ENCODE data around the gene CCDC9B.
A peak's percentile ranks its signal among the peaks of the same experiment; 100 is the strongest.

The CCDC9B gene

DNA sequence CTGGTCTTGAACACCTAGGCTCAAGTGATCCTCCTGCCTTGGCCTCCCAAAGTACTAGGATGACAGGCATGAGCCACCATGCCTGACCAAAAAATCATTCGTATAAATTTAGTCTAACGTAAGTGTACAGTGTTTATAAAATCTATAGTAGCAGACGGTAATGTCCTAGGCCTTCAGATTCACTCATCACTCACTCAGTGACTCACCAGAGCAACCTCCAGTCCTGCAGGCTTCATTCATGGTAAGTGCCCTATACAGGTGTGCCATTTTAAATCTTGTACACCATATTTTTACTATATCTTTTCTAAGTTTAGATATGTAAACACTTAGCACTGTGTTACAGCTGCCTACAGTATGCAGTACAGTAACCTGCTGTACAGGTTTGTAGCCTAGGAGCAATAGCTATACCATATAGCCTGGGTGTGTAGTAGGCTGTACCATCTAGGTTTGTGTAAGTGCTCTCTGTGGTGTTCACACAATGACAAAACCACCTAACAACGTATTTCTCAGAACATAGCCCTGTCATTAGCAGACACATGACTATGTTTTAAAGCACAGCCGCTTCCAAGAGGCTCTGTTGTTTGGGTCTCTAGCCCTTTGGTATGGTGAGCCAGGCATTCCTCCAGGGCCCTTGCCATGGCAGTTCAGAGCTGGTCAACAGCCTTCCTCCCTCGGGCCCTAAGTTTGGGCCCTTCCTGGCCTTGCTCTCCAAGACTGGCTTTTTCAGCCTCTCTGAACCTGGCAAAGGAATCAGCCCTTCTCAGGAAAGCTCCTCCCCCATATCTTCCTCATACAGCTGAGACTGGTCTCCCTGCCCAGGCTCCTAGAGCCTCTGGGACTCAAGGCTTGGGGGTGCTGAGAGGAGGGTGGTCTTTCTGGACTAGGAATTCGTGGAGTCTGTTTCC is 1.9 kb upstream of the CCDC9B start:
- no peaks in the 10 kb centered on the region for H3K36me3 Mint-ChIP-seq
- ATAC-seq (no peak), DNase-seq (ENCODE audit: low spot score in 2 of 2) (no peak)
- H3K9me3 Mint-ChIP-seq = no peaks in the 10 kb centered on the region
- H3K4me1 Mint-ChIP-seq = peaks cover 15% of the 10 kb centered on the region
- no peak overlapping the region for H3K4me3 Mint-ChIP-seq
- no peak overlapping the region for H3K27ac Mint-ChIP-seq

DNA sequence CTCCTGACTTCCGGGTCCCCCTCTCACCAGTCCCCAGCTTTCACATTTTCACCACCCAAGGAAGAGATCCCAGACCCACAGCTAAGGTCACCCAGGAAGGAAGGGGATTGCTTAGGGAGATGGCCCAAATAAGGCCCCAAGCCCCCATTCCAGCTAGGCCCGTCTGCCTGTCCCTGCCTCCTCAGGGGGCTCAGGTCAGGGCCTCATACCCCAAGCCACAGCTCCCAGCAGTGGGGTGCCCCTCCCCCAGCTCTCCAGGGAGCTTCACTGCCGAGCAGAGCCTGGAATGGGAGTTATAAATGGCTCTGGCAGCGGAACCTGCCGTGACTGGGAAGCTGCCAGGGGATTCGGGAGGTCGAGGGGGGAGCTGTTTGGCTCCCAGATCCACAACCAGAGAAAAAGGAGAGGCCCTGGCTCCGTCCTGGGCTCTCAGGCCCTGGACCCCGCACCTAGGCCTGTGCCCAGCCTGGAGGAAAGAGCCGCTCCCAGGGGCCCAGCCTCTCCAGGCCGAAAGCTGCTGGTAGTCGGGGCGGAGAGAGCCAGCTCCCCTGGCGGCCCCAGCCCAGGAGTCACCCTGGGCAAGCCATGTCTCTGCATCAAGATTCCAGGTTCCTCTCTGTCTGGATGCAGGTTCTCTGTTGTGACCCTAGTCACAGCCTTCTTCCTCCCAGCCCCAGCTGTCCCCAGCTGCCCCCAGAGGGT is 550 bp downstream of the CCDC9B start:
- Mint-ChIP-seq H3K36me3 (no peaks in the 10 kb centered on the region), H3K27ac (no peak overlapping the region), H3K4me1 (peaks cover 15% of the 10 kb centered on the region), H3K4me3 (no peak overlapping the region), H3K9me3 (no peaks in the 10 kb centered on the region)
- ATAC-seq (no peak), DNase-seq (ENCODE audit: low spot score in 2 of 2) (no peak)

DNA sequence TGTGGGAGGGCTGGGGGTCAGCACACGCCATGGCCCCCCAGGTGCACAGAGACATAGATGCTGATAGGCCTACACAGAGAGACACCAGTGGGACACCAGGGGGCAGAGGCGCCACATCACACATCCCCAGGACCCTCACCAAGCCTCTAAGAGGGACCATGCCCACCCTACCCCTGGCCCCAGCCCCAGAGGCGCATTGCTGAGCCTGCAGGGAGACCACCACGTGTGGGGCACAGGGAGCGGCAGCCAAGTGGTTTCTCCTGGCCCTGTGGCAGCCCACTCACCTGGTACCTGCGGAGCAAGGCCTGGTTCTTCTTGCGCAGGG is 1.2 kb downstream of the CCDC9B start:
- no peaks in the 10 kb centered on the region for H3K9me3 Mint-ChIP-seq
- H3K4me1 Mint-ChIP-seq = peaks cover 15% of the 10 kb centered on the region
- H3K4me3 Mint-ChIP-seq = no peak overlapping the region
- H3K36me3 Mint-ChIP-seq = no peaks in the 10 kb centered on the region
- DNase-seq (ENCODE audit: low spot score in 2 of 2) (no peak), ATAC-seq (no peak)
- H3K27ac Mint-ChIP-seq = no peak overlapping the region

DNA sequence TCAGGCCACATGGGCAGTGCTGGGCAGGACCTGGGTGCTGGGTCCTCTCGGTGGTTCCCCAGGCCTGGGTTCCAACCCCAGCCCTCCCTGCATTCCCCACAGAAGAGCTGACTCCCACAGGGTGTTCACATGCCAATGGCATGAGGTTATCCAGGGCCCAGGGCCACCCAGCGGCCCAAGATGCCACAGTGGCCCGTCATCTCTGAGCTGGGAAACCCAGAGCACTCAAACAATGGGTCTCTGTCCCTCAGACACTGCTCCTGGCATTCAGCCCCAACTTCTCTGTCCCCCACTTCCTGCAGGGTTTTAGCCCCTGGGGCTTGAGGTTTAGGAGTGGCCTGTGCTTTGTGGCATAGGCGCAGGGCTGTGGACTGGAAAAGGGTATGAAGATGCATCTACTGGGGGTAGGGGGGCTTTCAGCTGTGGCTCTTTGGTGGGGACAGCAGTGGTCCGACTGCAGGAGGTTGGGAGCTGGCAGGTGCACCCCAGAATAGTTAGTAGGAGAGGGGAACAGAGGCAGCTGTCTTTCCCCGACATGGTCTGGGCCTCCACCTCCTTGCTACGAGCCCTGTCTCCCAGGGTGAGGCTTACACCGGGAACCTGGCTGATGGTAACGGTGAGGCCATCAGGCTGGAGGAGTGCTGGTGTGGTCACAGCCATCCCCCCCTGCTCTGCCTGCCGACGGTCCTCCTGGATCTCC is 1.7 kb downstream of the CCDC9B start:
- no peak overlapping the region for H3K4me3 Mint-ChIP-seq
- H3K36me3 Mint-ChIP-seq = no peaks in the 10 kb centered on the region
- DNase-seq (ENCODE audit: low spot score in 2 of 2) (no peak), ATAC-seq (no peak)
- peaks cover 18% of the 10 kb centered on the region for H3K4me1 Mint-ChIP-seq
- no peaks in the 10 kb centered on the region for H3K9me3 Mint-ChIP-seq
- H3K27ac Mint-ChIP-seq = no peak overlapping the region

DNA sequence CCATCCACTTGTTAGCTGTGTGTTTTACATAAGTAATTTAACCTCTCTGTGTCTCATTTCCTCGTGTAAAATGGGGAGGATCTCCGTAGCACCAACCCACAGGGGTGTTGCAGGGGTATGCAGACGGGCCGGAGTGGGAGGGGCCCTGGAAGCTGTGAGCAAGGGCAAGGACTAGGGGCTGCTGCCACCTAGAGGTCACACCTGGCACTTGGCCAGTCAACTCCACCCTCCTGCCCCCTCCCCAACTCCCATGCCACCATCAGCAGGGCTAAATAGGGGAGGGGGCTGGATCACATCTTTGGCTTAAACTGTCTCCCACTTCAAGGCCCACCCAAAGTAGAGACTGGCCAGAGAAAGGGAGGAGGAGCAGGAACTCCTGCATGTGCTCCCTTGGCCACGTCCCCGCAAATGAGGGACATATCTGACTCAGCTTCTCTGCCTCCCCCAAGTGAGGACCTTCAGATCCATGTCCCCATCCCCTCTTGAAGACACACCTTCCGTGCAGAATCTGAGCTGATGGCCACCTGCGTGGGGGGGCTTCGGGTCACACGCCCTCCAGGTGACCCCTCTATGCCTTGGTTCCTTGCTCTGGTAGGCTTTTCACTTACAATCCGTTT is 2.6 kb downstream of the CCDC9B start:
- no peak overlapping the region for H3K27ac Mint-ChIP-seq
- no peaks in the 10 kb centered on the region for H3K9me3 Mint-ChIP-seq
- H3K4me3 Mint-ChIP-seq = no peak overlapping the region
- H3K4me1 Mint-ChIP-seq = peaks cover 20% of the 10 kb centered on the region
- H3K36me3 Mint-ChIP-seq = no peaks in the 10 kb centered on the region
- DNase-seq (ENCODE audit: low spot score in 2 of 2) = peak; percentile 55 to 87
- peak; percentile 83 for ATAC-seq

DNA sequence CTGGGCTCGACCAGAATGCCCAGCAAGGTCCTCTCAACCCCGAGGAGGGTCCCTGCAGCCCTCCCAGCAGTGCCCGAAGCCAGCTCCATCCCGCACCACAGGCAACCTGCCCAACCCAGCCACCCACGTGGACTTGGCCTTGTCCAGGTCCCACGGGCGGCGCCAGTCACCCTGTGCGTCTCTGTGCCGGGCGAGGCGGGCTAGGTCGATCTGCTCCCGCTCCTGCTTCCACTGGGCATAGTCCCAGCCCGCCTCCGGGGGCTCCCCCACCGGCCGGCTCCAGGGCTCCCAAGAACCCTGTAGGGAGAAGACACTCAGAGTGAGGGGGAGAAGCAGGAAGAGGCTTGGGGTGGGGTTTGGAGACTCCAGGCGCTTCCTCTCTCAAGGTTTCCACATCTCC is 3.1 kb downstream of the CCDC9B start:
- H3K4me3 Mint-ChIP-seq = no peak overlapping the region
- no peak overlapping the region for H3K27ac Mint-ChIP-seq
- H3K9me3 Mint-ChIP-seq = no peaks in the 10 kb centered on the region

DNA sequence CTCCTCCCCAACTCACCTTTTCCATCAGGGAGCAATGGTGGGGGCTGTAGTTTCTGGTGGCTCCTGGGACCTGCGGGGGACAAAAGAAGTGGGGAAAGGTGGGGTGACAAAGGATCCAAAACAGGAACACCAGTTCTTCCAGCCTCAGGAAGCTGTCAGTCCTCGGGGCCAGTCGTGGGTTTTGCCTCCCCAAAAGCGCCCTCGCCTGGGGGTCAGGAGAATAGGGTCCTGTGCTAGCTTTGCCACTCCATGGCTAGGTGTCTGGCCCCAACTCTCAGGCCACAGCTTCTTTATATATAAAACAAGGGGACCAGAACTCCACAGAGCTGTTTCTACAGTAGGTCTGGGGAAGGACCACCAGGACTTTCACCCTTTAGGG is 4.0 kb downstream of the CCDC9B start:
- no peaks in the 10 kb centered on the region for H3K36me3 Mint-ChIP-seq
- peaks cover 20% of the 10 kb centered on the region for H3K4me1 Mint-ChIP-seq
- no peak overlapping the region for H3K4me3 Mint-ChIP-seq
- H3K9me3 Mint-ChIP-seq = no peaks in the 10 kb centered on the region
- no peak for DNase-seq (ENCODE audit: low spot score in 2 of 2)
- H3K27ac Mint-ChIP-seq = no peak overlapping the region
- no peak for ATAC-seq

More for the DNA sequence above, 3.1 kb downstream of the CCDC9B start:
- ATAC-seq (no peak), DNase-seq (ENCODE audit: low spot score in 2 of 2) (no peak)
- Mint-ChIP-seq H3K4me1 (peaks cover 20% of the 10 kb centered on the region), H3K36me3 (no peaks in the 10 kb centered on the region)

DNA sequence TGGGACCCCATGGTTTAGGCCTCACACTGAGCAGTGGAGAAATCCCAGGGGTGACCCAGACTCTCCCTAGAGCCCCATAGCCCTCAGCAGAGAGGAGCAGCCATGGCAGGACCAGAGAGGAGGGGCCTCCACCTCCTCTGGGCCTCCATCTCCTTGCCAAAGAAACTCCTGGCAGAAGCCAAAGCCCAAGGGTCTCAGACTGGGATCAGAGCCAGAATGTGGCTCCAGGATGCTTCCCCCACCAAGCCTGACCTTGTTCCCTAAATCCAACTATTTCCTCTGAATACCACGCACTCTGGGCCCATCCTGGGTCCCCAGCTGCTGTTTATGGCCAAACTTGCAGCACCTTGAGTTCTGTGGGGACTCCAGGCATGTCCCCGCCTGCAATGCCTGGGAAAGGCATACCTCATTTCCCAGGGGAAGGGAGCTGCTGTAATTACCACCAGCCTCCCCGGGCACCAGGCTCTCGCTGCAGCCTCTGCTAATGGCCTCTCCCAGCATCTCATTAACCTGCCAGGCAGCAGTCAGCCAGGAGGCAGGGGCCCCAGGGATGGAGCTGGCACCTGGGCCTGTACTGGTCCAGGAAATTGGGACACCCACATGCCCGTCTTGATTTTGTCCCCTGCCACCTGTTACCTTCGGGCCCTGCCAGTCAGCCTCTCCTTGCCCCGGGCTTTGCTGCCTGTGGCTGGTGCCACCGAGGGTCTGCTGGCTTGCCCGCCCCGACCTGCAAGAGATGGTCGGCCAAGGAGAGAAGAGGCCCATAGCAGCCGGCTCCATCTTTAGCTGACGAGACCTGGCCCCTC is 4.6 kb downstream of the CCDC9B start:
- Mint-ChIP-seq H3K4me3 (no peak overlapping the region), H3K27ac (no peak overlapping the region), H3K36me3 (no peaks in the 10 kb centered on the region), H3K4me1 (peaks cover 20% of the 10 kb centered on the region), H3K9me3 (no peaks in the 10 kb centered on the region)
- ATAC-seq (no peak), DNase-seq (ENCODE audit: low spot score in 2 of 2) (no peak)

DNA sequence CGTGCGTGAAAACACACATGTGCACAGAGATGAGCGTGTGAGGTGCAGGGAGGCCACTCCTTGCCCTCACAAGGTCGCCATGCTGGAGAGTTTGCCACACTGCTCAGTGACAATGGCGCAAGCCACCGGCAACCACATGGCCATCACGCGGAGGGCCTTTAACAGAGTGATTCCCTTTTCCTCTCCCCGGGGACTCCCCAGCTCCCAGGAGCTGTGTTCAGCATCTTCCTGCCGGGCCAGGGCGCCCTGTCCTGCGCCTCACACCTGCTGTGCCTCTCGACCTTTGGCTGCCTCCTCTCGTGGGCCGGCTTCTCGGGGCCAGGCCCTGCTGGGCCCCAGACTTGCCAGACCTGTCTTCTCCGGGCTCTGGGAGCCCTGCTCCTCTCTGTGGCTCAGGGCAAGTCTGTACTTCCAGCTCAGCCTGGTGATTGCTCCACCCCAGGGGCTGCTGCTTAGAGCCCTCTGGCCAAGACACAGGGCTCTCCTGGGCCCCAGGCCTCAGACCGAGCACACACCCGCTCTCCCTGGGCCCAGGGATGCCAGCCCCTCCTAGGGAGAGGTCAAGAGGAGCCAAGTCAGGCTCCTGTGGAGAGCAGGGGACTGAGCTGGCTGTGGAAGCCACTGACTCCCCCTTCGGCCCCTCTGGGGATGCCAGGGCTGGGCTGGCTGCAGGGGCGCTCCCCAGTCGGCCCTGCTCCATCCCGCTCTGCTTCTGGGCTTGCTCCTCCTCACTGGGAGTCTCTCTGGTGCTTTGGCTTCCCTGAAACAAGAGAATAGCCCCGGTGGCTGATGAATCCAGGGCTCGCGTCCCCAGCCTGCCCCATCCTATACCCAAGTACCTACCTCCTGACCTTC is 5.6 kb downstream of the CCDC9B start:
- ATAC-seq (no peak), DNase-seq (ENCODE audit: low spot score in 2 of 2) (no peak)
- Mint-ChIP-seq H3K4me3 (no peak overlapping the region), H3K4me1 (peaks cover 20% of the 10 kb centered on the region), H3K36me3 (no peaks in the 10 kb centered on the region), H3K27ac (no peak overlapping the region), H3K9me3 (no peaks in the 10 kb centered on the region)

DNA sequence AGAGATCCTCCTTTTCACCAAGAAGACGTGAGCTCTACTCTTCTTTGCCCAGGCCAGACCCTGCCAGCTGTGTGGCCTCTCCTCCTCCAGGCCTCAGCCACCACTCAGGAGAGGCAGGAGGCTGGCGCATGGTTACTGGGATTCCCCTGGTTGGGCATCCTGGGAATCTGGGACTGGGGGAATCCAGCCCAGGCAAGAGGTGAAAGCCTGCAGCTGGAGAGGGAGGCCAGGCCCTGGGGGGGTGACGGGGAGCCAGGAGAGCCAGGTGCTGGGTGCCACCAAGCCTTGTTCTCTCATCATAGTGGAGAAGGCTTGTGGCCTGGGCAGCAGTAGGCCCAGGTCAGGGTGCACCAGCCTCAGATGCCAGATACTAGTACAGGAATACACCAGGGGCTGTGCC is 6.2 kb downstream of the CCDC9B start:
- DNase-seq (ENCODE audit: low spot score in 2 of 2) (no peak), ATAC-seq (no peak)
- H3K27ac Mint-ChIP-seq = no peak overlapping the region
- no peaks in the 10 kb centered on the region for H3K9me3 Mint-ChIP-seq
- H3K4me1 Mint-ChIP-seq = peaks cover 20% of the 10 kb centered on the region
- no peak overlapping the region for H3K4me3 Mint-ChIP-seq
- H3K36me3 Mint-ChIP-seq = no peaks in the 10 kb centered on the region

DNA sequence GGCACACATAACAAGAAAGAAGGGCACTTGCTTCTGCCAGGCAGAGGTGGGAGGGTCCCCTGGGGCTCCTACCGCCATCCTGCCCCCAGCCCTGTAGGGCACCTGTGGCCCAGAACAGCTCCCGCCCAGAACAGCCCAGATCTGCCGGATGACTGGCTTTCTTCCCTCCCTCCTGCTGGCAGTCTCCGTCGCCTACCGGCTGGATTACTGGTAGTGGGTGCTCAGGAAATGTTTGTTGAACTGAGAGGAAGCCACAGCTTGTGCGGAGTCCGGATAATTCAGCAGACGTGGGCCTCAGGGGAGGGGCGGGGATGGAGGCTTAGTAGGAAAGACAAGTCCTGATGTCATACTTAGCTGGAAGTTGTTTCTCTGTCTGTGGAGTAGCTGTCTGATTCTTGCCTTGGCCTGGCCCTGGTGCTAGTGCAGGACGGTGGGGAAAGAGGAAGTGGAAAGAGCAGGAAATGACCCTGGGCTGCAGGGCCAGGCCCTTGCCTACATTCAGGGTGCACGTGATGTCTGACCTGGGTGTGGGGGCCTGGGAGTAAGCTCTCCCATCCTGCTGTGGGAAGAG is 6.7 kb downstream of the CCDC9B start:
- Mint-ChIP-seq H3K4me3 (no peak overlapping the region), H3K27ac (no peak overlapping the region), H3K9me3 (no peaks in the 10 kb centered on the region), H3K36me3 (no peaks in the 10 kb centered on the region), H3K4me1 (peaks cover 22% of the 10 kb centered on the region)
- ATAC-seq (no peak), DNase-seq (ENCODE audit: low spot score in 2 of 2) (no peak)

DNA sequence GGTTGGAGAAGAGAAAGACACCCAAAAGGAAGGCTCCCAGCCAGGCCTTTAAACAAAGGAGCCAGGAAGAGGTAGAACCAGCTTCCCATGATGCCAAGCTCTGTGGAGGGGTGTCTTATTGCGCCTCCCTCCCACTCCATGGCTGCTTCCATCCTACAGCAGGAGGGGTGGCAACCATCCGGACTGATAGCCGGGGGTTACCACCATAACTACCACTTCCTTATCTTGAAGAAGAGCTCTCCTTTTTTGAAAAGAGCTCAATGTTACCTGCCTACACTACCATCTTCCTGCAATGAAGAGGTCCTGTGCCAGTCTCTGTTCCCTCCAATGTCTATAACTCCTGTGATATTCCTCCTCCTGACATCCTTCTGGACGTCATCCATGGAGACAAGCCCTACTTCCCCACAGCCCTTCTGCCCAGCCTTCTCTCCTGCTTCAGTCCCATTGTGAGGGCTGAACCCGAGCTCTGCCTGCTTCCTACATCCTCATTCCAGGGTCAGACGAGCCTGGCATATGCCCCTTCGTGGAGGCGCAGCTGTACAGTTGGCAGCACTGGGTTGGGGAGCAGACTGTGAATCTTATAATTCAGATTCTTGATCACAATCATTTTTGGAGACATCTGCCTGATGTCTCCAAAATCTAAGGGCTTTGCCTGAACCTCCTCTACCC is 8.5 kb downstream of the CCDC9B start:
- Mint-ChIP-seq H3K27ac (peak overlapping the region; percentile 7), H3K4me3 (no peak overlapping the region), H3K9me3 (no peaks in the 10 kb centered on the region), H3K4me1 (peaks cover 22% of the 10 kb centered on the region), H3K36me3 (no peaks in the 10 kb centered on the region)
- DNase-seq (ENCODE audit: low spot score in 2 of 2) (no peak), ATAC-seq (no peak)

DNA sequence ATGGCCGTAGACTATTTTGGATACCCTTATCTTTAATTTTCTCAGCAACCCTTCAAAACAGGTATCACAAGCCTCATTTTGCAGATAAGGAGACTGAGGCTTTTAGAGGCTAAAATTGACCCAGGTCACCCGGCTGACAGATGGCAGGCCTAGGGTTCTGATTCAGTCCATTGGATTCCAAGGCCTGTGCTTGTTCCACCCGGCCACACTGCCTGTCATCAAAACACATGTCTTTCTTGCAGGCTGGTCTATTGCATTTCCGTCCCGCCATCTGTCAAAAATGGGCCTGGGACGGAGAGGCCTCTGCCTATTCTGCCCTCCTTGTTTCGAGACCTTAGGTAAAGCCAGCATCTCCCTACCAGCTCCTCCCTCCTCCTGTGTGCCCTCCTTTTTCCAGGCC is 9.1 kb downstream of the CCDC9B start:
- H3K9me3 Mint-ChIP-seq = no peaks in the 10 kb centered on the region
- H3K4me1 Mint-ChIP-seq = peaks cover 23% of the 10 kb centered on the region
- no peaks in the 10 kb centered on the region for H3K36me3 Mint-ChIP-seq
- no peak for DNase-seq (ENCODE audit: low spot score in 2 of 2)
- no peak overlapping the region for H3K4me3 Mint-ChIP-seq
- ATAC-seq = no peak
- no peak overlapping the region for H3K27ac Mint-ChIP-seq
